ENCODE data around the gene TSR3.

GRCh38 chr16:1312467-1312816 lies 39.2 kb downstream of the TSR3 start:
- no peak for TF ChIP-seq CTCF (IDR thresholded peaks at IDR 0.05)
- TF ChIP-seq POLR2A (IDR thresholded peaks at IDR 0.05), result no peak
- TF ChIP-seq EP300 (IDR thresholded peaks at IDR 0.05), result no peak
